H9 (cell line): Measurements from ENCODE around the gene CBX8. TPM values are rescaled to one million over a fixed set of nuclear protein-coding genes. Genes with fewer than 3 reads are reported as not detected.

Experiments
- DNase-seq: peaks from one replicate; pipeline ENCODE4 v3.0.0-alpha.2; 2017
- H2AFZ ChIP-seq: one replicate; pipeline ENCODE4 v1.6.1; 2013; ENCODE audit warnings: mild to moderate bottlenecking, low read length, control low read depth, moderate library complexity
- H2AK5ac ChIP-seq: 2 replicates; pipeline ENCODE4 v1.6.1; 2013; ENCODE audit warnings: low read length, control low read depth, mixed read lengths; ENCODE audit not compliant: insufficient read length
- H2BK120ac ChIP-seq: one replicate; pipeline ENCODE4 v1.6.1; 2013; ENCODE audit warnings: low read depth, mild to moderate bottlenecking, low read length, control low read depth, inconsistent platforms; ENCODE audit not compliant: poor library complexity, severe bottlenecking
- H2BK12ac ChIP-seq: 2 replicates; pipeline ENCODE4 v1.6.1; 2013; ENCODE audit warnings: low read length, control low read depth, mixed read lengths, low read depth; ENCODE audit not compliant: insufficient read length
- H2BK15ac ChIP-seq: 2 replicates; pipeline ENCODE4 v1.6.1; 2013; ENCODE audit warnings: low read depth, low read length, control low read depth
- H2BK20ac ChIP-seq: one replicate; pipeline ENCODE4 v1.6.1; 2013; ENCODE audit warnings: low read depth, mild to moderate bottlenecking, low read length, control low read depth, inconsistent platforms; ENCODE audit not compliant: poor library complexity, severe bottlenecking
- H2BK5ac ChIP-seq: 2 replicates; pipeline ENCODE4 v1.6.1; 2013; ENCODE audit warnings: low read length, control low read depth, mixed read lengths; ENCODE audit not compliant: insufficient read length
- H3K14ac ChIP-seq: 2 replicates; pipeline ENCODE4 v1.6.1; 2013; ENCODE audit warnings: low read length, control low read depth; ENCODE audit not compliant: insufficient read depth
- H3K18ac ChIP-seq: 2 replicates; pipeline ENCODE4 v1.6.1; 2013; ENCODE audit warnings: low read depth, mild to moderate bottlenecking, mixed read lengths, low read length, control low read depth; ENCODE audit not compliant: insufficient read length
- H3K23ac ChIP-seq: 2 replicates; pipeline ENCODE4 v1.6.1; 2013; ENCODE audit warnings: low read length, control low read depth, mixed read lengths, low read depth; ENCODE audit not compliant: insufficient read length
- H3K23me2 ChIP-seq: 2 replicates; pipeline ENCODE4 v1.6.1; 2013; ENCODE audit warnings: low read depth, mild to moderate bottlenecking, mixed read lengths, low read length, control low read depth; ENCODE audit not compliant: insufficient read length, poor library complexity, severe bottlenecking
- H3K27ac ChIP-seq: 2 replicates; pipeline ENCODE4 v1.5.1; 2013; ENCODE audit warnings: low read length, control low read depth, mixed read lengths, low read depth; ENCODE audit not compliant: insufficient read length
- H3K27me3 ChIP-seq: 2 replicates; pipeline ENCODE4 v1.6.1; 2013; ENCODE audit warnings: low read length, control low read depth, inconsistent platforms; ENCODE audit not compliant: insufficient read depth
- H3K4ac ChIP-seq: 2 replicates; pipeline ENCODE4 v1.6.1; 2013; ENCODE audit warnings: low read depth, mild to moderate bottlenecking, control low read depth, inconsistent platforms, low read length, moderate library complexity
- H3K4me1 ChIP-seq: 2 replicates; pipeline ENCODE4 v1.6.1; 2013; ENCODE audit warnings: low read length, control low read depth, inconsistent platforms; ENCODE audit not compliant: insufficient read depth
- H3K4me2 ChIP-seq: 2 replicates; pipeline ENCODE4 v1.6.1; 2013; ENCODE audit warnings: low read length, control low read depth, mixed read lengths; ENCODE audit not compliant: insufficient read length, insufficient read depth
- H3K56ac ChIP-seq: 2 replicates; pipeline ENCODE4 v1.6.1; 2013; ENCODE audit warnings: low read depth, mild to moderate bottlenecking, mixed read lengths, low read length, control low read depth; ENCODE audit not compliant: insufficient read length
- H3K79me1 ChIP-seq: 2 replicates; pipeline ENCODE4 v1.6.1; 2013; ENCODE audit warnings: low read depth, mild to moderate bottlenecking, moderate library complexity, low read length, control low read depth, inconsistent platforms; ENCODE audit not compliant: insufficient read depth, poor library complexity, severe bottlenecking
- H3K79me2 ChIP-seq: 2 replicates; pipeline ENCODE4 v1.6.1; 2013; ENCODE audit warnings: low read length, control low read depth, inconsistent platforms; ENCODE audit not compliant: insufficient read depth
- H3K9ac ChIP-seq: 2 replicates; pipeline ENCODE4 v1.6.1; 2013; ENCODE audit warnings: low read length, control low read depth, mixed read lengths; ENCODE audit not compliant: insufficient read length; ENCODE audit errors: extremely low read depth
- H3K9me3 ChIP-seq: one replicate; pipeline ENCODE4 v1.6.1; 2013; ENCODE audit warnings: low read depth, low read length, inconsistent platforms; ENCODE audit not compliant: control insufficient read depth
- H3T11ph ChIP-seq: one replicate; pipeline ENCODE4 v1.6.1; 2013; ENCODE audit warnings: mild to moderate bottlenecking, low read length, control low read depth, inconsistent platforms
- H4K20me1 ChIP-seq: one replicate; pipeline ENCODE4 v1.6.1; 2013; ENCODE audit not compliant: control insufficient read depth, insufficient read length, insufficient read depth
- H4K5ac ChIP-seq: 2 replicates; pipeline ENCODE4 v1.6.1; 2013; ENCODE audit warnings: low read depth, mild to moderate bottlenecking, mixed read lengths, low read length, control low read depth; ENCODE audit not compliant: insufficient read length
- H4K8ac ChIP-seq: replicated peaks from 2 replicates; pipeline ENCODE4 v1.6.1; 2013; ENCODE audit warnings: low read length, control low read depth, mixed read lengths, low read depth; ENCODE audit not compliant: insufficient read length
- H4K91ac ChIP-seq: 2 replicates; pipeline ENCODE4 v1.6.1; 2013; ENCODE audit warnings: low read depth, mild to moderate bottlenecking, moderate library complexity, mixed read lengths, low read length, control low read depth; ENCODE audit not compliant: insufficient read length
- H3K27ac Mint-ChIP-seq, 3 experiments: 2 replicates in 2 of 3; 3 replicates in 1 of 3; pipeline ENCODE4 v1.8.0; 2020 to 2021; ENCODE audit warnings: mixed read lengths in 3 of 3, mild to moderate bottlenecking in 1 of 3, moderate library complexity in 1 of 3
- H3K27me3 Mint-ChIP-seq: 2 replicates; pipeline ENCODE4 v1.8.0; 2021; ENCODE audit warnings: low read depth, mild to moderate bottlenecking, moderate library complexity, mixed read lengths
- H3K36me3 Mint-ChIP-seq, 3 experiments: 2 replicates in 2 of 3; 3 replicates in 1 of 3; pipeline ENCODE4 v1.8.0; 2020 to 2021; ENCODE audit warnings: low read depth in 3 of 3, mixed read lengths in 3 of 3; ENCODE audit not compliant: insufficient read depth in 1 of 3
- H3K4me1 Mint-ChIP-seq, 2 experiments: 2 replicates each; pipeline ENCODE4 v1.8.0; 2020; ENCODE audit warnings: mixed read lengths in 2 of 2
- H3K4me3 Mint-ChIP-seq, 2 experiments: 2 replicates in 1 of 2; 3 replicates in 1 of 2; pipeline ENCODE4 v1.8.0; 2020 to 2021; ENCODE audit warnings: mild to moderate bottlenecking in 2 of 2, mixed read lengths in 2 of 2, moderate library complexity in 1 of 2
- H3K9me3 Mint-ChIP-seq, 2 experiments: 2 replicates in 1 of 2; 3 replicates in 1 of 2; pipeline ENCODE4 v1.8.0; 2020; ENCODE audit warnings: mild to moderate bottlenecking in 2 of 2, mixed read lengths in 2 of 2, moderate library complexity in 1 of 2
- CTCF ChIP-seq: fragments of 200-600 bp; sonication (generic); conservative IDR thresholded peaks from 3 replicates; pipeline ENCODE4 v1.8.0; 2021; ENCODE audit warnings: antibody characterized with exemption, mild to moderate bottlenecking
- WGBS: extraction: QIAGEN DNeasy Blood & Tissue Kit; methylation state at CpG from one replicate; pipeline ENCODE4 v1.1.7; 2013; ENCODE audit warnings: missing lambda C conversion rate, low lambda C conversion rate, mixed read lengths; ENCODE audit not compliant: insufficient read length; ENCODE audit errors: extremely low coverage; 5-methylcytosine and 5-hydroxymethylcytosine counted together
- total RNA-seq: library from RNA; stranded (reverse); gene quantifications from 2 replicates; pipeline ENCODE4 v1.2.1, GENCODE V29; 2021

Gene CBX8
- total RNA-seq, 1 experiment from 2014 or later: 1.2 TPM

- H3K27me3 ChIP-seq: peaks cover 72% of the 10 kb centered on the region
- peaks cover 29 to 54% of the 10 kb centered on the region in 2 experiments for H3K4me1 Mint-ChIP-seq
- no peaks in the 10 kb centered on the region; a peak in 2 of 7 replicates for H3K36me3 Mint-ChIP-seq
Measured at GRCh38 chr17:79792341-79792871, 4.5 kb downstream of the CBX8 start.

More at GRCh38 chr17:79792341-79792871, 4.5 kb downstream of the CBX8 start:
- no peak for DNase-seq
- no peak for TF ChIP-seq CTCF
- Histone ChIP-seq H4K5ac (no peak overlapping the region), H2BK5ac (no peak overlapping the region), H2AFZ (no peak overlapping the region), H3K79me1 (no peaks in the 10 kb centered on the region), H3K9me3 (no peaks in the 10 kb centered on the region), H3K14ac (no peak overlapping the region; the same call in 1 of the 2 replicates), H2AK5ac (no peak overlapping the region), H2BK15ac (no peak overlapping the region), H3K4me1 (peaks cover 8% of the 10 kb centered on the region), H3K23me2 (peaks cover 12% of the 10 kb centered on the region), H3K4ac (no peak overlapping the region), H4K8ac (no peak overlapping the region), H4K91ac (no peak overlapping the region), H2BK20ac (no peak overlapping the region), H2BK12ac (no peak overlapping the region), H3K79me2 (no peaks in the 10 kb centered on the region), H4K20me1 (no peaks in the 10 kb centered on the region), H3K9ac (no peak overlapping the region), H3K23ac (no peak overlapping the region), H3T11ph (no peak overlapping the region), H2BK120ac (no peak overlapping the region), H3K56ac (no peak overlapping the region), H3K4me2 (no peak overlapping the region), H3K27ac (no peak overlapping the region), H3K18ac (no peak overlapping the region)
- peaks cover 91% of the 10 kb centered on the region for H3K27me3 Mint-ChIP-seq
- H3K27ac Mint-ChIP-seq: no peak overlapping the region
- peak overlapping the region in 1 of 2 experiments; percentile 71; a peak in 3 of 5 replicates for H3K4me3 Mint-ChIP-seq
- WGBS: no CpG with 5 or more reads among the region's 22 CpGs
- H3K9me3 Mint-ChIP-seq: peaks cover 0 to 3% of the 10 kb centered on the region in 2 experiments; a peak in 1 of 5 replicates
